WI38 (cell line): ENCODE results near the gene DNAJC10.
A peak's percentile ranks its signal among the peaks of the same experiment; 100 is the strongest.
"Not testable (repeated sequence)": the region's sequence is repeated elsewhere in the genome, so short reads cannot be mapped to it uniquely, and the experiment has no call there.

ENCODE experiments used
- H3K4me3 ChIP-seq: 2 replicates; pipeline ENCODE4 v1.5.1; 2011; ENCODE audit warnings: low read depth, mild to moderate bottlenecking, control low read depth, low read length
- TF ChIP-seq, protein P1 (sequence below): IDR thresholded peaks from 2 replicates; pipeline ENCODE4 v1.5.1; 2012; ENCODE audit warnings: low read depth, mild to moderate bottlenecking, control low read depth, low read length

The DNAJC10 gene

DNA sequence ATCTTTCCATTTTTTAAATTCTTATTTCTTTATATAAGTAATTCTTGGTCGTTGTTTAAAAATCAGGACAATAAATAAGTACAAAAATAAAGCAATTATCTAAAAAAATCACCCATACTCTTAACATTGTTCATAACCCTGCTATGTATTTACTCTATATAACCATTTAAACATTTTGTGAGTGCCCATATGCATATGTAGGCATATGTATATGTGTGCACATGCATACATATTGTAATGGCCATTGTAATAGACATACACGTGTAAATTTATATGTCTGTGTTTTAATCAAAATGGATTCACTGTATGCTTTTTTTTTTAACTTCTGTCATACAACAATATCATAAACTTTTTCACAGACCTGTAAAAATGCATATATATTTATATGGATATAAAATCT, 25.6 kb downstream of the DNAJC10 start:
- TF ChIP-seq, protein P1, sequence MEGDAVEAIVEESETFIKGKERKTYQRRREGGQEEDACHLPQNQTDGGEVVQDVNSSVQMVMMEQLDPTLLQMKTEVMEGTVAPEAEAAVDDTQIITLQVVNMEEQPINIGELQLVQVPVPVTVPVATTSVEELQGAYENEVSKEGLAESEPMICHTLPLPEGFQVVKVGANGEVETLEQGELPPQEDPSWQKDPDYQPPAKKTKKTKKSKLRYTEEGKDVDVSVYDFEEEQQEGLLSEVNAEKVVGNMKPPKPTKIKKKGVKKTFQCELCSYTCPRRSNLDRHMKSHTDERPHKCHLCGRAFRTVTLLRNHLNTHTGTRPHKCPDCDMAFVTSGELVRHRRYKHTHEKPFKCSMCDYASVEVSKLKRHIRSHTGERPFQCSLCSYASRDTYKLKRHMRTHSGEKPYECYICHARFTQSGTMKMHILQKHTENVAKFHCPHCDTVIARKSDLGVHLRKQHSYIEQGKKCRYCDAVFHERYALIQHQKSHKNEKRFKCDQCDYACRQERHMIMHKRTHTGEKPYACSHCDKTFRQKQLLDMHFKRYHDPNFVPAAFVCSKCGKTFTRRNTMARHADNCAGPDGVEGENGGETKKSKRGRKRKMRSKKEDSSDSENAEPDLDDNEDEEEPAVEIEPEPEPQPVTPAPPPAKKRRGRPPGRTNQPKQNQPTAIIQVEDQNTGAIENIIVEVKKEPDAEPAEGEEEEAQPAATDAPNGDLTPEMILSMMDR = no peak

DNA sequence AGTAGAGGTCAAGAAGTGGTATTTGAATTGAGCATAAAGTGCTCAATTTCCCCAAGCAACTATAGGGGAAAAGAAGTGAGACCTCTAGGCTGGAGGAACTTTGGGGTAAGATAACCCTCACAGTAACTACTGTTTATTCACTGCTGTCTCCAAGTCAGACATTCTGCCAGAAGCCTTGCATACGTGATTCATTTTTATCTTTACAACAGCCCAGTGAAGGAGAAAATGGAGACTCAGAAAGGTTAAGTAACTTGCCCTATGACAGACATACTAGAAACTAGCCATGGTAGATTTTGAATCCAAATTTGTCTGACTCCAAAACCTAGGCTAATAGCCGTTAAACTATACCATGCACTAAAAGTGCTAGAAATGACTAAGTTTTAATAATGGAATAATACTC, 28.4 kb downstream of the DNAJC10 start:
- TF ChIP-seq, protein P1 = no peak
- H3K4me3 ChIP-seq = no peak overlapping the region

More for the DNA sequence above, 25.6 kb downstream of the DNAJC10 start:
- no peak overlapping the region for H3K4me3 ChIP-seq

DNA sequence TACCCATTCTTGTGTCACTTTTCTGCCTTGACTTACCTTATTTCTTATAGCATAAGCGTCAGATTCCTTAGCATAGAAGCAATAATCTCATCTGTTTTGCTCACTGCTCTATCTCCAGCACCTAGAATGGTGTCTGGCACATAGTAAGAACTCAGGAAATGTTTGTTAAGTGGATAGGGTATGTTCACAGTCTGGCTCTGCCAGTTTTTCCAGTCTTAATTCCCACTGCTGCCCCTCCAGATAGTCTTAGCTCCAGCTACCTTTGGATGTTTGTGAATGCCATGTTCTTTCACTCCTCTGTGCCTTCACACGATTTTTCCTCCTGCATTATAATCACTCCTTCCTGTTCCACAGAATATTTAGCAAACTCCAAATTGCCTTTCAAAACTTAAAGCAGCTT, 29.0 kb downstream of the DNAJC10 start:
- H3K4me3 ChIP-seq = no peak overlapping the region
- TF ChIP-seq, protein P1 = no peak

DNA sequence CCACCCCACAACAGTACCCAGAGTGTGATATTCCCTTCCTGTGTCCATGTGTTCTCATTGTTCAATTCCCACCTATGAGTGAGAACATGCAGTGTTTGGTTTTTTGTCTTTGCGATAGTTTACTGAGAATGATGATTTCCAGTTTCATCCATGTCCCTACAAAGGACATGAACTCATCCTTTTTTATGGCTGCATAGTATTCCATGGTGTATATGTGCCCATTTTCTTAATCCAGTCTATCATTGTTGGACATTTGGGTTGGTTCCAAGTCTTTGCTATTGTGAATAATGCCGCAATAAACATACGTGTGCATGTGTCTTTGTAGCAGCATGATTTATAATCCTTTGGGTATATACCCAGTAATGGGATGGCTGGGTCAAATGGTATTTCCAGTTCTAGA, 29.8 kb downstream of the DNAJC10 start:
- not testable (repeated sequence) for H3K4me3 ChIP-seq

DNA sequence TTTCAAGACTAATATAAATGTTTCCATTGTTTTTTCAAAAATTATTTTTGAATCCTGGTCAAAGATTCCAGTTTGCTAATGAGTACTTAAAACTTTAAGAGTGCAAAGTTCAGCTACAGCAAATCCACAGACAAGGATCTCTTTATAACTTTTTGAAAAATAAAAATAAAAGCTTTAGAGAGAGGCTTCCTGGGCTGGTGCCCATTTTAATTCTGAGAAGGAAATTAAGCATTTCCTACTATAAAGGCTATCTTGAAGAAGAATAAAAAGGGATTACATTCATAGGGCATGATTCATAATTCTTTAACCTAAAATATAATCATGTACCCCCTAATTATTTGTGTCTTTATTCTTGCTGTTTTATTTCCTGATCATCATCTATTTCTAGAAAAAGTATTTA, 38.2 kb downstream of the DNAJC10 start:
- TF ChIP-seq, protein P1 = no peak
- H3K4me3 ChIP-seq = no peak overlapping the region

DNA sequence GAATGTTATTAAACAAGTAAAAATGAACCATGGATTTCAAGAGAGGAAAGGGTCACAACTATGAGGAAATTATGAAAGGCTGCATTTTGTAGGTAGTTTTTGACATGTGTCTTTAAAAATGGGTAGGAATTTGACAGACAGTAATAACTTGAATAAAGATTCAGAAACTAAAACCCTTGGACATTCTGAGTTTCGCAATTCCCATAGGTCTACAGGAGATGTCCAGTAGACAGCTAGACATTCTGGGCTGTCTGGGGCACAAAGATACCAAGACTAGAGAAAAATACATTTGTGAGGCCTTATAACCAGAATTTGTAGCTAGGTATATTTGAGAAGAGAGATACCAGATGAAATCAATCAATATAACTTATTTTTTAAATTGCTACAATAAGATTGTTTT, 42.3 kb downstream of the DNAJC10 start:
- TF ChIP-seq, protein P1 = no peak
- no peak overlapping the region for H3K4me3 ChIP-seq

DNA sequence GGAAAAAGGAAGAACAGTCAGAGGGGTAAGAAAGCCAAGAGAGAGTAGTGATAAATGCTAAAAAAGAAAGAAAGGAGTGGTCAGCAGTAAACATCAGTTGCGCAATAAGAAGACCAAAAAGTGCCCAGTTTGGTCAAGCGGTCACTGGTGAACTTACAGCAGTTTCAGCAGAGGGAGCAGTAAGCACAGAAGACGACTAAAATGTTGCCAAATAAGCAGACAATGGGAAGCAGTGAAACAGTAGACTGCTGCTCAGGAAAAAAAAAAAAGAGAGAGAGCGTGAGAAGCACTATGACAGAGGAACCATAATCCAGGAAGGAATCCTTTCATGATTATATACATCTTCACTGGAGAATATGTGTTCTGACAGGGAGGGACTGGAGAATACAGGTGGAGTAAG, 45.8 kb downstream of the DNAJC10 start:
- H3K4me3 ChIP-seq = no peak overlapping the region
- TF ChIP-seq, protein P1 = no peak

DNA sequence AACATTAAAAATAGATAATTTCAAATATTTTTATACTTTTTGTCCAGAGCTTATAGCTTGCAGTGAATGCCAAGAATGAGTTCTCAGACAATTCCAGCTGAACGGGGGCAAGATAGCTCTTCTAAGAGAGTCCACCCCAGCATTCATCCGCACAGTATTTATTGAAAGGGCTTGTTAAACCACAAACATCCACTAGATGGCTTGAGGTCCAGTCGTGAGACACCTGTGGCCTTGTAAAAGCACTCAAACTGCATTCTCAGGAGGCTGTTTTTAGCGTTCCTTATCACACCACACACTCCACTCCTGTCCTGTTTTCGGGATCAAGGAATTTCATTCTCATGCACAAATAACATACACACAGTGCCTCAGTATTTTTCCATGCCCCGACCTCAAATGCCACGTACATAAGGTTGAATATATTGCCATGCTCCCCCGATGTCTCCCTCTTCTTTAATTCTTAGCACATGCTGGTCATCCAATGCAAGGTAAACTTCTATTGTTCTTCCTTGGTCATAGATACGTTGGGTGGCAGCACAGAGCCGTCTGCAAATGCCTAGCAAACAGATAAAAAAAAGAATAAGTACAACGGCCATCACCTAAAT, 47.4 kb downstream of the DNAJC10 start:
- H3K4me3 ChIP-seq = no peak overlapping the region
- TF ChIP-seq, protein P1 = peak; percentile 58
